Right kidney (tissue), 1 donor: ENCODE results near the gene HCAR2.
"Not testable (repeated sequence)": the region's sequence is repeated elsewhere in the genome, so short reads cannot be mapped to it uniquely, and the experiment has no call there.

ENCODE experiments used
- DNase-seq: peaks from one replicate; pipeline ENCODE4 v3.0.0-alpha.2; 2016

The HCAR2 gene

GRCh38 chr12:122716658-122717057 is 13.5 kb upstream of the HCAR2 start, which contains the start of gene HCAR3:
Gene HCAR3, minus strand, starts transcription at chr12:122716811. Its CDS starts 74 bp downstream, at chr12:122716737.
- not testable (repeated sequence) for DNase-seq

- DNase-seq = not testable (repeated sequence)
Measured at GRCh38 chr12:122715211-122715610, 12.1 kb upstream of the HCAR2 start.

- not testable (repeated sequence) for DNase-seq
Measured at GRCh38 chr12:122713491-122714188, 10.5 kb upstream of the HCAR2 start.

GRCh38 chr12:122711266-122711665 is 8.1 kb upstream of the HCAR2 start:
- not testable (repeated sequence) for DNase-seq

GRCh38 chr12:122710341-122710740 is 7.2 kb upstream of the HCAR2 start:
- DNase-seq = not testable (repeated sequence)

- DNase-seq = not testable (repeated sequence)
Measured at GRCh38 chr12:122709287-122709686, 6.1 kb upstream of the HCAR2 start.

GRCh38 chr12:122703841-122704240 is 684 bp upstream of the HCAR2 start:
- not testable (repeated sequence) for DNase-seq

- DNase-seq = not testable (repeated sequence)
Measured at GRCh38 chr12:122701481-122701880, 1.7 kb downstream of the HCAR2 start.

- DNase-seq = not testable (repeated sequence)
Measured at GRCh38 chr12:122700038-122700710, 3.0 kb downstream of the HCAR2 start.

- not testable (repeated sequence) for DNase-seq
Measured at GRCh38 chr12:122696922-122697321, 6.2 kb downstream of the HCAR2 start.

GRCh38 chr12:122691566-122691965 is 11.6 kb downstream of the HCAR2 start:
- no peak for DNase-seq

- DNase-seq = no peak
Measured at GRCh38 chr12:122688291-122688690, 14.9 kb downstream of the HCAR2 start.

GRCh38 chr12:122687086-122687485 is 16.1 kb downstream of the HCAR2 start:
- DNase-seq = no peak

GRCh38 chr12:122686538-122686937 is 16.6 kb downstream of the HCAR2 start:
- DNase-seq = no peak

- DNase-seq = no peak
Measured at GRCh38 chr12:122684297-122684813, 18.8 kb downstream of the HCAR2 start.

GRCh38 chr12:122681814-122682213 is 21.3 kb downstream of the HCAR2 start:
- no peak for DNase-seq

- DNase-seq = not testable (repeated sequence)
Measured at GRCh38 chr12:122680989-122681388, 22.2 kb downstream of the HCAR2 start.

GRCh38 chr12:122676781-122677180 is 26.4 kb downstream of the HCAR2 start:
- DNase-seq = not testable (repeated sequence)

GRCh38 chr12:122676015-122676414 is 27.1 kb downstream of the HCAR2 start:
- DNase-seq = not testable (repeated sequence)

- DNase-seq = no peak
Measured at GRCh38 chr12:122672515-122672914, 30.6 kb downstream of the HCAR2 start.

- DNase-seq = no peak
Measured at GRCh38 chr12:122669397-122670070, 33.6 kb downstream of the HCAR2 start.

GRCh38 chr12:122668268-122668667 is 34.9 kb downstream of the HCAR2 start:
- DNase-seq = no peak

- DNase-seq = no peak
Measured at GRCh38 chr12:122665759-122666158, 37.4 kb downstream of the HCAR2 start.
